DMS153 treated with DMSO at 0.1 percent for 48 hours (cell line): Measurements from ENCODE around the gene GID4.

Source experiments
- DNase-seq: peaks from one replicate; lab custom pipeline; 2025; ENCODE audit not compliant: unreplicated experiment; lab: John Stamatoyannopoulos, UW

Gene GID4

GRCh38 chr17:18016426-18016825, 22.8 kb upstream of the GID4 start:
- DNase-seq: no peak

GRCh38 chr17:18017958-18018357, 21.2 kb upstream of the GID4 start:
- no peak for DNase-seq

- no peak for DNase-seq
These were observed 20.7 kb upstream of the GID4 start for GRCh38 chr17:18018411-18018921.

GRCh38 chr17:18019838-18020154, 19.4 kb upstream of the GID4 start:
- no peak for DNase-seq

- DNase-seq: no peak
These were observed 18.2 kb upstream of the GID4 start for GRCh38 chr17:18020971-18021370.

- DNase-seq: no peak
These were observed 17.8 kb upstream of the GID4 start for GRCh38 chr17:18021372-18021771.

- no peak for DNase-seq
These were observed 13.8 kb upstream of the GID4 start for GRCh38 chr17:18025241-18025944.

- no peak for DNase-seq
These were observed 13.0 kb upstream of the GID4 start for GRCh38 chr17:18025945-18026776.

- no peak for DNase-seq
These were observed 11.9 kb upstream of the GID4 start for GRCh38 chr17:18027280-18027679.

- no peak for DNase-seq
These were observed 10.9 kb upstream of the GID4 start for GRCh38 chr17:18028114-18028951.

- DNase-seq: no peak
These were observed 10.2 kb upstream of the GID4 start for GRCh38 chr17:18028952-18029540.

- DNase-seq: no peak
These were observed 7.3 kb upstream of the GID4 start for GRCh38 chr17:18031955-18032354.

- peak; percentile 58 for DNase-seq
These were observed 5.6 kb upstream of the GID4 start for GRCh38 chr17:18033442-18034099.

- no peak for DNase-seq
These were observed 3.5 kb upstream of the GID4 start for GRCh38 chr17:18035704-18036103.

GRCh38 chr17:18037486-18037885, 1.7 kb upstream of the GID4 start:
- DNase-seq: no peak

GRCh38 chr17:18038149-18038850, 908 bp upstream of the GID4 start:
- no peak for DNase-seq

GRCh38 chr17:18039535-18040260, 490 bp downstream of the GID4 start:
- DNase-seq: no peak

- no peak for DNase-seq
These were observed 1.2 kb downstream of the GID4 start for GRCh38 chr17:18040261-18040858.

- no peak for DNase-seq
These were observed 2.6 kb downstream of the GID4 start for GRCh38 chr17:18041776-18042175.
